GM12873 (cell line): ENCODE results near the gene SPC25.

Experiments
- TF ChIP-seq, protein P1 (sequence below): IDR thresholded peaks from 2 replicates; pipeline ENCODE4 v1.5.1; 2012; ENCODE audit warnings: low read depth, mild to moderate bottlenecking, moderate library complexity, low read length, control low read depth; ENCODE audit not compliant: insufficient read depth; ENCODE audit errors: missing control alignments

Gene SPC25, protein sequence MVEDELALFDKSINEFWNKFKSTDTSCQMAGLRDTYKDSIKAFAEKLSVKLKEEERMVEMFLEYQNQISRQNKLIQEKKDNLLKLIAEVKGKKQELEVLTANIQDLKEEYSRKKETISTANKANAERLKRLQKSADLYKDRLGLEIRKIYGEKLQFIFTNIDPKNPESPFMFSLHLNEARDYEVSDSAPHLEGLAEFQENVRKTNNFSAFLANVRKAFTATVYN

DNA sequence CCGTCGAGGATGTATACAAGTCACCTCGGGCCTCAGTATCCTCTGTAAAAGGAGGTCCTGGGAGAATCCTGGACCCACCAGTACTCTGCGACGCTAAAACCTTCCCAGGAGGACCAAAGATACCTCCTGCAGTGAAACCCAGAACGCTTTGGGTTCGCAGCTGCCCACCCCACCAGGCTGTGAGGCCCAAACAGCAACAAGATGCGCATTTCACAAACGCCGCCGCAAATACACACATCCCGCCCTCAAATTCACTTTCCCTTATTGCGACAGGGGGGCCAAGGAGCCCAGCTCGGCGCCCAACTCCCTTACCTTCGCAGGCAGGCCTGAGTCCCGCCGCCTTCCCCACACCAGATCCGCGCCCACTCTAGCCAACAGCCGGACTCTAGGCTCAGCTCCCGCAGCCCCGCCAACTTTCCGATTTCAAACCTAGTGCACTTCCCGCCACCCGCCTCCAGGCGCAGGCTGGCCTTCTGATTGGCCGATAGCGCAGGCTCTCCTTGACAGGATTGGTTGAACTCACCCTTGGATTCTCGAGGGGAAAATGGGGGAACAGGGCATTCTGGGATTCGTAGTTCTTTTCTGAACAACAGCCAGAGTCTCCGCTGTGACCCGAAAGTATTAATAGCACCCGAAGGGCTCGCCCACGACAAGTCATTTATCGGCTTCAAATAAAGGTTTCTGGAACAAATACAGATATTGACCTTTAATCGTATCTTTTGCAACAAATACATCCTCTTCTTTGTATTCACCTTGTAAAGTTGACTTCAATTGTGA is at the start of gene SPC25:
Gene SPC25 (minus strand): TSS at position 425 of the 777 bp plus-strand sequence. CDS start 911 bp downstream, outside the sequence.
- TF ChIP-seq, protein P1, sequence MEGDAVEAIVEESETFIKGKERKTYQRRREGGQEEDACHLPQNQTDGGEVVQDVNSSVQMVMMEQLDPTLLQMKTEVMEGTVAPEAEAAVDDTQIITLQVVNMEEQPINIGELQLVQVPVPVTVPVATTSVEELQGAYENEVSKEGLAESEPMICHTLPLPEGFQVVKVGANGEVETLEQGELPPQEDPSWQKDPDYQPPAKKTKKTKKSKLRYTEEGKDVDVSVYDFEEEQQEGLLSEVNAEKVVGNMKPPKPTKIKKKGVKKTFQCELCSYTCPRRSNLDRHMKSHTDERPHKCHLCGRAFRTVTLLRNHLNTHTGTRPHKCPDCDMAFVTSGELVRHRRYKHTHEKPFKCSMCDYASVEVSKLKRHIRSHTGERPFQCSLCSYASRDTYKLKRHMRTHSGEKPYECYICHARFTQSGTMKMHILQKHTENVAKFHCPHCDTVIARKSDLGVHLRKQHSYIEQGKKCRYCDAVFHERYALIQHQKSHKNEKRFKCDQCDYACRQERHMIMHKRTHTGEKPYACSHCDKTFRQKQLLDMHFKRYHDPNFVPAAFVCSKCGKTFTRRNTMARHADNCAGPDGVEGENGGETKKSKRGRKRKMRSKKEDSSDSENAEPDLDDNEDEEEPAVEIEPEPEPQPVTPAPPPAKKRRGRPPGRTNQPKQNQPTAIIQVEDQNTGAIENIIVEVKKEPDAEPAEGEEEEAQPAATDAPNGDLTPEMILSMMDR = no peak

DNA sequence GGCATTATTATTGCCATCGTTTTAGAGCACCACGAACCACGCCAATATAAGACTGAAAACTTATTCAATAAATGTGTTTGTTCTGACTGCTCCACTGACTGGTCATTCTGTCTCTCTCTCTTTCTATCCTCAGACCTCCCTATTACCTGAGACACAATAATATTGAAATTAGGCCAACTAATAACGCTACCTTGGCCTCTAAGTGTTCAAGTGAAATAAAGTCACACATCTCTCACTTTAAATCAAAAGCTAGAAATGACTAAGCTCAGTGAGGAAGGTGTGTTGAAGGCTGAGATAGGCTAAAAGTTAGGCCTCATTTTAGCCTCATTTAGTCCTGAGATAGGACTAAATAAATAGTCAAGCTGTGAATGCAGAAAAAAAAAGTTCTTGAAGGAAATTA is 49.7 kb upstream of the SPC25 start:
- TF ChIP-seq, protein P1 = no peak

DNA sequence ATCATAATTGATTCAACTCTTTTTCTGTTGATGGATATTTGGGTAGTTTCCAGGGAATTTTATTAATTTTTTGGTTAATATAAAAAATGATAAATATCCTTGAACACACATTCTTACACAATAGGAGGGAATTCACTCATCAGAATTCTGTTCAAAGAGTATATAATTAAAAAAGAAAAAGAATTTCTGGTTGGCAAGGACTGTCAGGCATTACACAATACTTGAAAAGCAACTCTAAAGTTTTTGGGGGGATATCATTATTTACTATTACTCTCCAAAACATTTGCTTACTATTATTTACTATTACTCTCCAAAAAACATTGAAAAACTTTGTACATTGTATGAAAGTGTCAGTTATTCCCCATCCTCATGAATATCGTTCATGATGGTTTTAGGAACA is 48.8 kb upstream of the SPC25 start:
- TF ChIP-seq, protein P1 = no peak

DNA sequence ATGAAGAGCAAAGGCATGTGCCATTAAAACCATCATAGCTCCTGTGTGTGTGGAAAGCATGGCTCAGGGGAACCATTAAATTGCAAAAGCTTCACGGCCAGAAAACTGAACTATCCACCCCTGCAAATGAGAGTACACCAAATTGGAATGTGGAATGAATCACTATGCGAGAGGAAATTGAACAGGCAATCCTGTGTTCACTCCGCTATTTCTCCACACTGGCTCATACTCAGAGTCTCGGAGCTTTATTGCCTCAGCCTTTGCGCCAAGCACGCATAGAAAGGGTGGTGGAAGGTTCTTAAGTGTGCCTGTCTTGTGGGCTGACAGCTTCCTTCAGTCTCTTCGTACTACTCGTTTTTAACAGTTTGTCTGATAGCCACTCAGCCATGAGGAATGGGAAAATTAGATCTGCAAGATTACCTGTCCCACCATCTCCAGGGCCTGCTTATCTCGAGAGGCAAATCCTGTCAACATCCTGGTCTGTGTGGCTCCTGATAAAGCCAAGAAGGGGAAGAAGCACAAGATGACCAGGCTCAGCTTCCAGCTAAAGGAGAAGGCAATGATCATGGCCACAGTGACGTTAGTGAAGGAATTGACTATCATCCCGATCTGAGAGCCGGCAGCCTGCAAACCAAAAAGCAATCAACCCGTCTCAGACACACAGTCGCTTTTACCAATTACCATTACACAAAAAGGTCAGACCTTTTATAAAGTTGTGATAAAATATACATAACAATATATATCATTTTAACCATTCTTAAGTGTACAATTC is 45.8 kb upstream of the SPC25 start:
- TF ChIP-seq, protein P1 = no peak

DNA sequence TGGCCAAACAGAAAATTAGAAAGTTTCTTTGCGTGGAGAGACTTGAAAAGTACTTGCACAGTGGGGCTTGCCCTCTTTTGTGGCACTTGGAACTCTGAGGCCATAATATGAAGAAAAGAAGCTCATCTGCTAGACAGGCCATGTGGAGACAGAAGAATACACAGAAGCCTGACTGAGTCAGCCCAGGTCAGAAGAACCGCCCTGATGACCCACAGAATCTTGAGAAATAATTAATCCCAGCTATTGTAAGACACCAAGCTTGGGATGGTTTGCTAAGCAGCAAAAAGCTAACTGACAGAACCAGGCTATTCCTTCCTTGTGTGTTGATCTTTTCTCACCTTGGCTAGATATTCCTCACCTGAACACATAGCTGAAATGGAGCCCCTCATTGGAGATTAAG is 44.6 kb upstream of the SPC25 start:
- TF ChIP-seq, protein P1 = no peak

DNA sequence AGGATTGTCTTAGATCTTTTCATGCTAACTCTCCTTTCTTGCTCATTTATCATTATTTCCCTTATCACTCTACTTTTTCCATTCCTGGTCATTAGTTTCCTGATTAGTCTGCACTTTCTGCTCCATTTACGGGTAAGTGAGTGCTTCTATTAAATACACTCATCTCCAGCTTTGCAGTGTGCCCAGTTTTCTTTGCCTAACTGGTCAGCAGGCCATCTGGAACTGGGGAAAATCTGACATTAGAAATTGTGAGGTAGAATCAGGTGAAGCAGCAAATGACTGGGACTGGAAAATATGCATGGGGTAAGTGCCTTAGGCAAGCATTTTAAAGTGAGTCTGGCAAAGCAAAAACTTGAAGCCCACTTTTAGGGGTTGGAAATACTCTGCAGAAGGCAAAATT is 40.0 kb upstream of the SPC25 start:
- TF ChIP-seq, protein P1 = no peak

DNA sequence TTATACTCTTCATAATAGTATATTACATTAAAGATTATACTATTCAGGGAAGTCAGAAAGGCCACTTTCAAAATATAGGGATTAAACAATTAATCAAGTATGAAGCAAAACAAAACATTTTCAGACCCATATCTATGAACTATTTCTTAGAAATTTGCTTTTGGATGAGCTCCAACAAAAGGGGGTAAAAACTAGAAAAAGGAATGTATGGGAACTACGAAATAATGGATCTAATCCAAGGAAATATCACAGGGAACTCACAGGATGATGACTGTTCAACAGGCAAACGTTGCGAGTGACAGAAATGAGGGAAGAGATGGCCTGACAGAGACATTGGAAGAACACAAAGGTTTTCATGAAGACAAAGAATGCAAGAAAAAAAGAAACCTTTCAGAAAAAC is 38.8 kb upstream of the SPC25 start:
- TF ChIP-seq, protein P1 = no peak
